HEK293 (cell line): Measurements from ENCODE around the gene SLC30A1.

Experiments
- GFI1B ChIP-seq: fragments of 450-650 bp; formaldehyde crosslinking; IDR thresholded peaks from 2 replicates; pipeline ENCODE4 v1.5.1; 2016; ENCODE audit warnings: missing biosample characterization, missing genetic modification characterization
- KLF16 ChIP-seq: fragments of 450-650 bp; formaldehyde crosslinking; IDR thresholded peaks from 2 replicates; pipeline ENCODE4 v1.5.1; 2017; ENCODE audit warnings: missing biosample characterization, missing genetic modification characterization
- PRDM2 ChIP-seq: fragments of 450-650 bp; formaldehyde crosslinking; IDR thresholded peaks from 2 replicates; pipeline ENCODE4 v1.5.1; 2016; ENCODE audit warnings: missing biosample characterization, missing genetic modification characterization, borderline replicate concordance
- PRDM4 ChIP-seq: fragments of 450-650 bp; formaldehyde crosslinking; IDR thresholded peaks from 2 replicates; pipeline ENCODE4 v1.5.1; 2017; ENCODE audit warnings: missing biosample characterization, missing genetic modification characterization
- RBAK ChIP-seq: fragments of 450-650 bp; formaldehyde crosslinking; IDR thresholded peaks from 2 replicates; pipeline ENCODE4 v1.5.1; 2016; ENCODE audit warnings: missing biosample characterization, missing genetic modification characterization
- SP7 ChIP-seq: fragments of 450-650 bp; formaldehyde crosslinking; IDR thresholded peaks from 2 replicates; pipeline ENCODE4 v1.5.1; 2016; ENCODE audit warnings: missing biosample characterization, missing genetic modification characterization
- TCF7L2 ChIP-seq: IDR thresholded peaks from 2 replicates; pipeline ENCODE4 v1.6.1; 2011; ENCODE audit warnings: low read depth, mild to moderate bottlenecking, inconsistent platforms, low read length, moderate library complexity, borderline replicate concordance
- YY1 ChIP-seq: fragments of 450-650 bp; formaldehyde crosslinking; IDR thresholded peaks from 2 replicates; pipeline ENCODE4 v1.5.1; 2018; ENCODE audit warnings: missing biosample characterization, missing genetic modification characterization
- ZBTB20 ChIP-seq: fragments of 450-650 bp; formaldehyde crosslinking; IDR thresholded peaks from 2 replicates; pipeline ENCODE4 v1.5.1; 2016; ENCODE audit warnings: missing biosample characterization, missing genetic modification characterization
- ZFHX2 ChIP-seq: fragments of 450-650 bp; formaldehyde crosslinking; conservative IDR thresholded peaks from 2 replicates; pipeline ENCODE4 v1.5.1; 2016; ENCODE audit warnings: missing biosample characterization, missing genetic modification characterization
- ZNF112 ChIP-seq: fragments of 450-650 bp; formaldehyde crosslinking; IDR thresholded peaks from 2 replicates; pipeline ENCODE4 v1.5.0; 2017; ENCODE audit warnings: missing biosample characterization, missing genetic modification characterization
- ZNF169 ChIP-seq: fragments of 450-650 bp; formaldehyde crosslinking; IDR thresholded peaks from 2 replicates; pipeline ENCODE4 v1.5.1; 2016; ENCODE audit warnings: missing biosample characterization, missing genetic modification characterization
- ZNF214 ChIP-seq: fragments of 450-650 bp; formaldehyde crosslinking; IDR thresholded peaks from 2 replicates; pipeline ENCODE4 v1.5.1; 2017; ENCODE audit warnings: missing biosample characterization, mild to moderate bottlenecking, missing genetic modification characterization, borderline replicate concordance
- ZNF335 ChIP-seq: fragments of 450-650 bp; formaldehyde crosslinking; conservative IDR thresholded peaks from 2 replicates; pipeline ENCODE4 v1.5.1; 2016; ENCODE audit warnings: missing biosample characterization, missing genetic modification characterization
- ZNF398 ChIP-seq: fragments of 450-650 bp; formaldehyde crosslinking; IDR thresholded peaks from 2 replicates; pipeline ENCODE4 v1.5.1; 2017; ENCODE audit warnings: missing biosample characterization, missing genetic modification characterization
- ZNF521 ChIP-seq: fragments of 450-650 bp; formaldehyde crosslinking; IDR thresholded peaks from 2 replicates; pipeline ENCODE4 v1.5.1; 2017; ENCODE audit warnings: missing biosample characterization, mild to moderate bottlenecking, missing genetic modification characterization
- ZNF548 ChIP-seq: fragments of 450-650 bp; formaldehyde crosslinking; IDR thresholded peaks from 2 replicates; pipeline ENCODE4 v1.5.1; 2016; ENCODE audit warnings: missing biosample characterization, missing genetic modification characterization
- ZNF621 ChIP-seq: fragments of 450-650 bp; formaldehyde crosslinking; IDR thresholded peaks from 2 replicates; pipeline ENCODE4 v1.5.1; 2017; ENCODE audit warnings: missing biosample characterization, missing genetic modification characterization
- ZNF747 ChIP-seq: fragments of 450-650 bp; formaldehyde crosslinking; IDR thresholded peaks from 2 replicates; pipeline ENCODE4 v1.5.1; 2016; ENCODE audit warnings: missing biosample characterization, missing genetic modification characterization
- ZNF768 ChIP-seq: fragments of 450-650 bp; formaldehyde crosslinking; IDR thresholded peaks from 2 replicates; pipeline ENCODE4 v1.5.1; 2018; ENCODE audit warnings: missing biosample characterization, mild to moderate bottlenecking, missing genetic modification characterization
- ZNF830 ChIP-seq: fragments of 450-650 bp; IDR thresholded peaks from 2 replicates; pipeline ENCODE4 v1.5.0; 2018; ENCODE audit warnings: missing biosample characterization, missing genetic modification characterization, low read depth, mild to moderate bottlenecking, moderate library complexity
- ZSCAN30 ChIP-seq: fragments of 450-650 bp; IDR thresholded peaks from 2 replicates; pipeline ENCODE4 v1.5.1; 2018; ENCODE audit warnings: missing biosample characterization, mild to moderate bottlenecking, missing genetic modification characterization, moderate library complexity
- ZXDB ChIP-seq: fragments of 450-650 bp; formaldehyde crosslinking; IDR thresholded peaks from 2 replicates; pipeline ENCODE4 v1.5.1; 2016; ENCODE audit warnings: missing biosample characterization, missing genetic modification characterization
- TF ChIP-seq, protein P1 (sequence below): fragments of 450-650 bp; formaldehyde crosslinking; optimal IDR thresholded peaks from 2 replicates; pipeline ENCODE3; 2016; ENCODE audit warnings: missing biosample characterization, mild to moderate bottlenecking, missing genetic modification characterization
- TF ChIP-seq, protein P2 (sequence below): fragments of 450-650 bp; formaldehyde crosslinking; IDR thresholded peaks from 2 replicates; pipeline ENCODE4 v1.5.1; 2016; ENCODE audit warnings: missing biosample characterization, missing genetic modification characterization
- TF ChIP-seq, protein P3 (sequence below): fragments of 450-650 bp; formaldehyde crosslinking; IDR thresholded peaks from 2 replicates; pipeline ENCODE4 v1.5.1; 2016; ENCODE audit warnings: missing biosample characterization, missing genetic modification characterization

Gene SLC30A1

GRCh38 chr1:211579440-211580302 lies 710 bp upstream of the SLC30A1 start (continued):
- TF ChIP-seq PRDM4 (tag by site-specific recombination) (no peak), ZNF335 (peak; percentile 87), ZNF830 (tag by site-specific recombination) (no peak), ZNF768 (tag by site-specific recombination) (no peak), ZSCAN30 (no peak), ZFHX2 (tag by site-specific recombination) (peak; percentile 74), RBAK (tag by site-specific recombination) (no peak), YY1 (tag by site-specific recombination) (no peak), SP7 (0 out of 2 replicates have a peak, but pooled peaks have one; percentile 24), KLF16 (tag by site-specific recombination) (peak; percentile 19; the same call in 1 of the 2 replicates), ZNF112 (tag by site-specific recombination) (no peak), ZNF398 (tag by site-specific recombination) (no peak), PRDM2 (tag by site-specific recombination) (no peak), GFI1B (no peak), ZNF747 (tag by site-specific recombination) (no peak), ZNF521 (tag by site-specific recombination) (no peak), ZXDB (tag by site-specific recombination) (peak; percentile 60), ZNF548 (no peak), ZNF621 (tag by site-specific recombination) (no peak), ZNF214 (tag by site-specific recombination) (no peak), ZBTB20 (tag by site-specific recombination) (peak; percentile 35; the same call in 1 of the 2 replicates), ZNF169 (tag by site-specific recombination) (no peak), TCF7L2 (peak; percentile 69; the same call in 1 of the 2 replicates)
- TF ChIP-seq, protein P1, sequence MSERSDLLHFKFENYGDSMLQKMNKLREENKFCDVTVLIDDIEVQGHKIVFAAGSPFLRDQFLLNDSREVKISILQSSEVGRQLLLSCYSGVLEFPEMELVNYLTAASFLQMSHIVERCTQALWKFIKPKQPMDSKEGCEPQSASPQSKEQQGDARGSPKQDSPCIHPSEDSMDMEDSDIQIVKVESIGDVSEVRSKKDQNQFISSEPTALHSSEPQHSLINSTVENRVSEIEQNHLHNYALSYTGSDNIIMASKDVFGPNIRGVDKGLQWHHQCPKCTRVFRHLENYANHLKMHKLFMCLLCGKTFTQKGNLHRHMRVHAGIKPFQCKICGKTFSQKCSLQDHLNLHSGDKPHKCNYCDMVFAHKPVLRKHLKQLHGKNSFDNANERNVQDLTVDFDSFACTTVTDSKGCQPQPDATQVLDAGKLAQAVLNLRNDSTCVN = peak; percentile 67
- TF ChIP-seq, protein P2, sequence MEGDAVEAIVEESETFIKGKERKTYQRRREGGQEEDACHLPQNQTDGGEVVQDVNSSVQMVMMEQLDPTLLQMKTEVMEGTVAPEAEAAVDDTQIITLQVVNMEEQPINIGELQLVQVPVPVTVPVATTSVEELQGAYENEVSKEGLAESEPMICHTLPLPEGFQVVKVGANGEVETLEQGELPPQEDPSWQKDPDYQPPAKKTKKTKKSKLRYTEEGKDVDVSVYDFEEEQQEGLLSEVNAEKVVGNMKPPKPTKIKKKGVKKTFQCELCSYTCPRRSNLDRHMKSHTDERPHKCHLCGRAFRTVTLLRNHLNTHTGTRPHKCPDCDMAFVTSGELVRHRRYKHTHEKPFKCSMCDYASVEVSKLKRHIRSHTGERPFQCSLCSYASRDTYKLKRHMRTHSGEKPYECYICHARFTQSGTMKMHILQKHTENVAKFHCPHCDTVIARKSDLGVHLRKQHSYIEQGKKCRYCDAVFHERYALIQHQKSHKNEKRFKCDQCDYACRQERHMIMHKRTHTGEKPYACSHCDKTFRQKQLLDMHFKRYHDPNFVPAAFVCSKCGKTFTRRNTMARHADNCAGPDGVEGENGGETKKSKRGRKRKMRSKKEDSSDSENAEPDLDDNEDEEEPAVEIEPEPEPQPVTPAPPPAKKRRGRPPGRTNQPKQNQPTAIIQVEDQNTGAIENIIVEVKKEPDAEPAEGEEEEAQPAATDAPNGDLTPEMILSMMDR (tag by site-specific recombination) = no peak
- TF ChIP-seq, protein P3, sequence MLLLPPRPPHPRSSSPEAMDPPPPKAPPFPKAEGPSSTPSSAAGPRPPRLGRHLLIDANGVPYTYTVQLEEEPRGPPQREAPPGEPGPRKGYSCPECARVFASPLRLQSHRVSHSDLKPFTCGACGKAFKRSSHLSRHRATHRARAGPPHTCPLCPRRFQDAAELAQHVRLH = no peak
